Lower leg skin (tissue), 3 donors: ENCODE results near the gene MUC2.

Experiments used
- POLR2A ChIP-seq, 2 donors: fragments of 450-650 bp; IDR thresholded peaks; one replicate each; pipeline ENCODE4 v1.6.1; 2016 to 2017; ENCODE audit warnings: antibody characterized with exemption in 2 of 2, mild to moderate bottlenecking in 1 of 2, moderate library complexity in 1 of 2
- TF ChIP-seq, protein P1 (sequence below), 3 donors: fragments of 450-650 bp; IDR thresholded peaks; one replicate each; pipeline ENCODE4 v1.5.1; 2016; ENCODE audit warnings: antibody characterized with exemption in 3 of 3, mild to moderate bottlenecking in 3 of 3, moderate library complexity in 2 of 3

DNA sequence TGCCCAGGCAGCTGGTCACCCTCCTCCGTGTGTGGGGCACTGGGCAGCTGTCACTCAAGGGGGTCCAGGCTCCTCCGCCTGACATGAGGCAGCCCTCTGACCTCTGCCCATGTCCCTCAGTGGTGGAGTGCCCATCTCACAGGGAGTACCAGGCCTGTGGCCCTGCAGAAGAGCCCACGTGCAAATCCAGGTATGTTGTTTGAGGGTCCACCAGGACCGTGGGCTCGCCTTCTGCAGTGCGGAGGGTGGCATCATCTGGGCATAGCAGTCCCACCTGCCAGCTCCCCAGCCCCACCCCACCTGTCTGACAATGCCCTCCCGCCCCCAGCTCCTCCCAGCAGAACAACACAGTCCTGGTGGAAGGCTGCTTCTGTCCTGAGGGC, 30.5 kb downstream of the MUC2 start:
- TF ChIP-seq, protein P1, sequence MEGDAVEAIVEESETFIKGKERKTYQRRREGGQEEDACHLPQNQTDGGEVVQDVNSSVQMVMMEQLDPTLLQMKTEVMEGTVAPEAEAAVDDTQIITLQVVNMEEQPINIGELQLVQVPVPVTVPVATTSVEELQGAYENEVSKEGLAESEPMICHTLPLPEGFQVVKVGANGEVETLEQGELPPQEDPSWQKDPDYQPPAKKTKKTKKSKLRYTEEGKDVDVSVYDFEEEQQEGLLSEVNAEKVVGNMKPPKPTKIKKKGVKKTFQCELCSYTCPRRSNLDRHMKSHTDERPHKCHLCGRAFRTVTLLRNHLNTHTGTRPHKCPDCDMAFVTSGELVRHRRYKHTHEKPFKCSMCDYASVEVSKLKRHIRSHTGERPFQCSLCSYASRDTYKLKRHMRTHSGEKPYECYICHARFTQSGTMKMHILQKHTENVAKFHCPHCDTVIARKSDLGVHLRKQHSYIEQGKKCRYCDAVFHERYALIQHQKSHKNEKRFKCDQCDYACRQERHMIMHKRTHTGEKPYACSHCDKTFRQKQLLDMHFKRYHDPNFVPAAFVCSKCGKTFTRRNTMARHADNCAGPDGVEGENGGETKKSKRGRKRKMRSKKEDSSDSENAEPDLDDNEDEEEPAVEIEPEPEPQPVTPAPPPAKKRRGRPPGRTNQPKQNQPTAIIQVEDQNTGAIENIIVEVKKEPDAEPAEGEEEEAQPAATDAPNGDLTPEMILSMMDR (IDR thresholded peaks at IDR 0.05): no peak
- no peak for TF ChIP-seq POLR2A (IDR thresholded peaks at IDR 0.05)
